Breast epithelium (tissue), 4 donors: ENCODE measurements around the gene OBSCN. TPM values are rescaled to one million over a fixed set of nuclear protein-coding genes. Genes with fewer than 3 reads are reported as not detected.

ENCODE experiments used
- DNase-seq, 2 donors: peaks; one replicate each; pipeline ENCODE4 v3.0.0-alpha.2; 2019; ENCODE audit warnings: low spot score in 2 of 2
- H3K27ac ChIP-seq, 2 donors: fragments of 200-600 bp; sonication (generic) in 1 of 2; one replicate each; pipeline ENCODE4 v1.5.1; 2016 to 2019; ENCODE audit warnings: mild to moderate bottlenecking in 1 of 2
- H3K27me3 ChIP-seq, 2 donors: fragments of 200-600 bp; sonication (generic) in 1 of 2; one replicate each; pipeline versions ENCODE4 v1.5.1 to v1.6.0; 2017 to 2019; ENCODE audit warnings: control low read depth in 1 of 2, mild to moderate bottlenecking in 1 of 2
- H3K36me3 ChIP-seq: fragments of 200-600 bp; one replicate; pipeline ENCODE4 v1.5.1; 2019
- H3K4me1 ChIP-seq, 2 donors: fragments of 200-600 bp; sonication (generic); one replicate each; pipeline ENCODE4 v1.5.1; 2016 to 2019; ENCODE audit warnings: control low read depth in 1 of 2
- H3K4me3 ChIP-seq, 3 donors: fragments of 200-600 bp; sonication (generic); 1 replicate in 2 of 3; 2 replicates in 1 of 3; pipeline ENCODE4 v1.5.1; 2016 to 2019; ENCODE audit warnings: mild to moderate bottlenecking in 3 of 3, moderate library complexity in 2 of 3
- H3K9me3 ChIP-seq, 2 donors: fragments of 200-600 bp; sonication (generic) in 1 of 2; one replicate each; pipeline ENCODE4 v1.5.1; 2016 to 2019; ENCODE audit warnings: control low read depth in 1 of 2
- CTCF ChIP-seq, 3 donors: fragments of 450-650 bp; IDR thresholded peaks; one replicate each; pipeline ENCODE4 v1.5.1; 2016 to 2017; ENCODE audit warnings: antibody characterized with exemption in 3 of 3, mild to moderate bottlenecking in 3 of 3, moderate library complexity in 3 of 3
- POLR2A ChIP-seq: fragments of 450-650 bp; IDR thresholded peaks from one replicate; pipeline ENCODE4 v1.6.1; 2016; ENCODE audit warnings: antibody characterized with exemption, mild to moderate bottlenecking, moderate library complexity
- POLR2AphosphoS5 ChIP-seq, 3 donors: sonication (generic); formaldehyde crosslinking; IDR thresholded peaks; one replicate each; pipeline ENCODE4 v1.6.1; 2017; ENCODE audit warnings: antibody characterized with exemption in 3 of 3
- intact Hi-C: fragments of 100-400 bp; cut with DNase I; formaldehyde crosslinking; loops from one replicate; pipeline ENCODE4 v1.15.1; 2023; ENCODE audit warnings: low total_unique reads
- total RNA-seq, 3 donors: library from RNA; depleted of rRNA; stranded (reverse); fragments of >200 nt; gene quantifications; one replicate each; pipeline ENCODE4 v1.1.0, GENCODE V29; 2016

Gene OBSCN
- total RNA-seq, 3 donors from 2014 or later: 3.0 to 40.0 (median 27.9) TPM

- Histone ChIP-seq H3K9me3 (no peaks in the 10 kb centered on the region), H3K4me1 (no peaks in the 10 kb centered on the region), H3K27me3 (no peaks in the 10 kb centered on the region), H3K36me3 (no peaks in the 10 kb centered on the region), H3K27ac (no peak overlapping the region), H3K4me3 (no peak overlapping the region)
- DNase-seq: no peak
- intact Hi-C loops: no loop called here
- no peak for TF ChIP-seq POLR2A
- no peak for TF ChIP-seq POLR2AphosphoS5 (IDR thresholded peaks at IDR 0.05)
- TF ChIP-seq CTCF (IDR thresholded peaks at IDR 0.05): no peak
Measured at GRCh38 chr1:228205526-228206436, 2.1 kb upstream of the OBSCN start.

DNA sequence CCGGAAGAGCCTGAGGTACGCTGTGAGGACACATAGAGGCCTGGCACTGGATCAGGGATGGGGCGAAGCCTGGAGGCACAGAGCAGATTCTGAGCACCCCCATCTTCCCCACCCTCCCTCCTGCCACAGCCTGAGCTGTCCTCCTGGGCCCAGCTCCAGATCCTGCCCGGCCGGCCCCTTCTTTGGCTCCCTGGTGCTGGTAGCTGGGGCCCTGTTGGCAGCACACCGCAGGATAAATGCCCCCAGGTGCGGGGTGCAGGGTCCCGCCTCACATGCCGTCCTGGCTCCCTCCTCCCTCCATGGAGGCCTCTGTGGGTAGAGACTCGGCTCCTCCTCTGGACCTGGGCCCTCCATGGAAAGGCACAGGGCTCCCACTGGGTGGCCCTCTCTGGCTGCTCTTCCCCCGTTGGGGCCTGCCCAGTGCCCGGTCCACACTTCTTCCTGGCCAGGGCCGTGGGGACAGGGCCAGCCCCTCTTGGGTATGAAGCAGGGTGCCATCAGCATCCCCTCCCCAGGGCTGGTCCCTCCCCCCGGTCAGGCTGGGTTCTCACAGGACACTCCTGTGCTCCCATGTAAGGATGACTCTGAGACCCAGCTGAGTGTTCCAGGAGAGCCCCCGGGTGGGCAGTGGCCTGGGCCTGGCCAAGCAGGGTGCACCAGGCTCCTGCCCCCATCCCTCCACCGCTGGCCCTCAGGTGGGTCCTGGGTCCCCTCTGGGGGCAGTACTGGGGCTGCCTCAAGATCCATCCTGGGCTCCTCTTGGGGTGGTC, 1.1 kb upstream of the OBSCN start:
- TF ChIP-seq POLR2A (no peak), CTCF (IDR thresholded peaks at IDR 0.05) (no peak), POLR2AphosphoS5 (IDR thresholded peaks at IDR 0.05) (no peak)
- no peaks in the 10 kb centered on the region for H3K4me1 ChIP-seq
- H3K4me3 ChIP-seq: no peak overlapping the region
- no peak for DNase-seq
- H3K36me3 ChIP-seq: no peaks in the 10 kb centered on the region
- no peaks in the 10 kb centered on the region for H3K27me3 ChIP-seq
- H3K9me3 ChIP-seq: peaks cover 0 to under 1% of the 10 kb centered on the region in 2 donors
- intact Hi-C loops: no loop called here
- no peak overlapping the region for H3K27ac ChIP-seq

- peak in 1 of 2 donors; percentile 12 for DNase-seq
- no peak overlapping the region for H3K4me3 ChIP-seq
- intact Hi-C loops: no loop called here
- peaks cover 0 to 3% of the 10 kb centered on the region in 2 donors for H3K9me3 ChIP-seq
- no peak overlapping the region for H3K27ac ChIP-seq
- no peaks in the 10 kb centered on the region for H3K4me1 ChIP-seq
- H3K27me3 ChIP-seq: no peaks in the 10 kb centered on the region
- TF ChIP-seq POLR2A (no peak), CTCF (IDR thresholded peaks at IDR 0.05) (no peak), POLR2AphosphoS5 (IDR thresholded peaks at IDR 0.05) (no peak)
- H3K36me3 ChIP-seq: no peaks in the 10 kb centered on the region
Measured at GRCh38 chr1:228207381-228207810, 448 bp upstream of the OBSCN start.

DNA sequence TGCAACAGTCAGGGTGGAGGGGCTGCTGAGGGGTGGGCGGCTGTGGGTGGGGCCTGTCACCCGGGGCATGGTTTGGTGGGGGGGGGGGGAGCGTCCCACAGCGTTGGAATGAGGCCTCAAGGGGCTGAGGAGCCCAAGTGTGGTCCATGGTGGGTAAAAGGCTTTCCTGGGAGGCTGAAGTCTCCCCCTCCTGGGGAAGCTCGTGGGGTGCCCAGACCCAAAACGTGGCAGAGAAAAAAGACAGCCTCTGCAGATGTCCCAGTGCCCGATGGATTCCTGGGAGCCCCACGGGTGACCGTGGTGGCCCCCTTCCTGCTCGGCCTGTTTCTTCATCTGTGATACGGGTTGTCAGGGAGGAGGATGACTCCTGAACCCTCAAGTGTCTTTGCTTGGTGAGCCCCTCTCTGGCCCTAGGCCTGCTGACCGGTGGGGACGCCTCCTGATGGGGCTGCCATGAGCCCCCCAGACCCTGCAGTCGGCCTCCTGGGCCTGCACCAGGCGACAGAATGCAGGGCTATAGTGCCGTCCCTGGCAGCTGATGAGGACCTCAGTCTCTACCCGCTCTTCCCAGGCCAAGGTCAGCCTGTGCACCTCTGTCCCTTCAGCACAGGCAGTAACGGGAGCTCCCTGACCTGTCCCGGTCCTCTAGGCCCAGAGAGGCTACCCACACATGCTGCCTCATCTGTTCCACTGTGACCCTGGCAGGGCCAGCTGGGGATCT, 1.1 kb downstream of the OBSCN start:
- peaks cover 0 to 3% of the 10 kb centered on the region in 2 donors for H3K9me3 ChIP-seq
- intact Hi-C loops: no loop called here
- no peaks in the 10 kb centered on the region for H3K36me3 ChIP-seq
- no peak overlapping the region for H3K4me3 ChIP-seq
- no peak overlapping the region for H3K27ac ChIP-seq
- TF ChIP-seq POLR2A: no peak
- TF ChIP-seq CTCF (IDR thresholded peaks at IDR 0.05): no peak
- no peak for TF ChIP-seq POLR2AphosphoS5 (IDR thresholded peaks at IDR 0.05)
- no peaks in the 10 kb centered on the region for H3K4me1 ChIP-seq
- peak in 1 of 2 donors; percentile 15 for DNase-seq
- no peaks in the 10 kb centered on the region for H3K27me3 ChIP-seq
